Astrocyte of the spinal cord (primary cell): ENCODE measurements around the gene APBB3.
A peak's percentile ranks its signal among the peaks of the same experiment; 100 is the strongest.

Experiments
- DNase-seq: peaks from one replicate; pipeline ENCODE4 v3.0.0; 2011; ENCODE audit warnings: low read depth, low spot score
- H3K4me3 ChIP-seq: 2 replicates; pipeline ENCODE4 v1.5.1; 2011; ENCODE audit warnings: low read depth, mild to moderate bottlenecking, low read length, moderate library complexity
- CTCF ChIP-seq: IDR thresholded peaks from 2 replicates; pipeline ENCODE4 v1.5.1; 2012; ENCODE audit warnings: low read depth, mild to moderate bottlenecking, low read length, inconsistent platforms
- in situ Hi-C: cut with HindIII; loops from 2 replicates; pipeline ENCODE4 v1.10.0; 2017; ENCODE audit warnings: low sequenced_read_pairs

Gene APBB3

GRCh38 chr5:140565024-140565779 is 804 bp upstream of the APBB3 start:
- in situ Hi-C loops: no loop called here
- TF ChIP-seq CTCF: no peak
- DNase-seq: no peak
- peak overlapping the region; percentile 94 for H3K4me3 ChIP-seq

GRCh38 chr5:140563596-140563995 is 802 bp downstream of the APBB3 start:
- TF ChIP-seq CTCF: no peak
- DNase-seq: no peak
- in situ Hi-C loops: no loop called here
- peak overlapping the region; percentile 94 for H3K4me3 ChIP-seq

GRCh38 chr5:140561753-140562523 is 2.5 kb downstream of the APBB3 start:
- TF ChIP-seq CTCF: no peak
- in situ Hi-C loops: no loop called here
- DNase-seq: no peak
- H3K4me3 ChIP-seq: no peak overlapping the region

- in situ Hi-C loops: no loop called here
- no peak for TF ChIP-seq CTCF
Observed at GRCh38 chr5:140560227-140560626, 4.2 kb downstream of the APBB3 start.

GRCh38 chr5:140558542-140558941 is 5.9 kb downstream of the APBB3 start:
- no peak overlapping the region for H3K4me3 ChIP-seq
- in situ Hi-C loops: no loop called here
- DNase-seq: no peak
- TF ChIP-seq CTCF: no peak

More at GRCh38 chr5:140560227-140560626, 4.2 kb downstream of the APBB3 start:
- DNase-seq: no peak
- H3K4me3 ChIP-seq: no peak overlapping the region

- DNase-seq: no peak
- in situ Hi-C loops: no loop called here
- no peak overlapping the region for H3K4me3 ChIP-seq
- no peak for TF ChIP-seq CTCF
Observed at GRCh38 chr5:140557965-140558364, 6.4 kb downstream of the APBB3 start.
